NB4 (cell line): ENCODE data around the gene MED26.

Experiments
- DNase-seq: peaks from one replicate; pipeline ENCODE4 v3.0.0; 2010; ENCODE audit warnings: low read depth
- H3K4me3 ChIP-seq: one replicate; pipeline ENCODE4 v1.5.1; 2011; ENCODE audit warnings: mild to moderate bottlenecking, low read depth, low read length, moderate library complexity
- MYC ChIP-seq: IDR thresholded peaks from 2 replicates; pipeline ENCODE4 v1.6.1; 2011; ENCODE audit warnings: low read depth, low read length
- POLR2A ChIP-seq: IDR thresholded peaks from 2 replicates; pipeline ENCODE4 v1.6.1; 2011; ENCODE audit warnings: mild to moderate bottlenecking; ENCODE audit not compliant: insufficient read length; ENCODE audit errors: extremely low read depth
- TF ChIP-seq, protein P1 (sequence below): IDR thresholded peaks from one replicate; pipeline ENCODE4 v1.5.1; 2012; ENCODE audit warnings: low read depth, low read length
- TF ChIP-seq, protein P2 (sequence below): IDR thresholded peaks from 2 replicates; pipeline ENCODE4 v1.6.1; 2011; ENCODE audit warnings: low read depth, low read length

The MED26 gene

DNA sequence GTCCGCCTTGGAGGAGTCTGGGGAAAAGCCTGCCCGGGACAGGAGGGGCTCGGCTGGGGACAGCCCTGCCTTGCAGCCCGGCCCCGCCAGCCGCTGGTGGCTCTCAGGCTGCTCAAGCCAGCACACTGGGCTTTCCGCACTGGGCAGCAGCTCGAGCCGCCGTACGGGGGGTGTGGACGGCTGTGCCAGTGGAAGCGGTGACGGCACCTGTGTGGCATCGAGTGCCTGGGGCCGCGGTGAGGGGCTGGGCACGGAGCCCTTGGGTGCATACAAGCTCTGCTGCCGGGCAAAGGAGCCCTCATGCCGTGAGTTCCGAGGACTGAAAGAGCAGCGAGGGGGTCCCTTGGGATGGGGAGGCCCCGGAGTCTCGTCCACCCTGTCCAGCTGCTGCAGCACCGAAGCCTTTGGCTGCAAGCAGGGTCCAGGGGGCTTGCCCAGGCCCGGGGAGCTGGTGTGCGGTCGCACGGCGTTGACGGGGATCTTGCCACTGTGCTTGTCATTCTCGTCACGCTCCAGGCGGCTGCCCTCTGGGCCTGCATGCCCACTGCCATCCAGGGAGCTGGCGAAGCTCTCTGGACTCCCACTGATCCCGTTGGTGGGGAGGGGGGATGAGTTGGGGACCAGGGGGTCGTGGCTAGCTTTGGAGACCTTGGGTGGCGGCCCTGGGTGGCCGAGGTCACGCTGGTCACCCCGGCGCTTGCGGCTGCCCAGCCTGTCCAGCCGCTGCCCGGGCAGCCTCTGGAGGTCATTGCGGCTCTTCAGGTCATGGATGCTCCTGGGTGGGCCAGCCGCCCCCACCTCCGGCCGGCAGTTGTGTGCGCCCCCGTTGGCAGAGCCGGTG, 51.1 kb downstream of the MED26 start:
- TF ChIP-seq, protein P1, sequence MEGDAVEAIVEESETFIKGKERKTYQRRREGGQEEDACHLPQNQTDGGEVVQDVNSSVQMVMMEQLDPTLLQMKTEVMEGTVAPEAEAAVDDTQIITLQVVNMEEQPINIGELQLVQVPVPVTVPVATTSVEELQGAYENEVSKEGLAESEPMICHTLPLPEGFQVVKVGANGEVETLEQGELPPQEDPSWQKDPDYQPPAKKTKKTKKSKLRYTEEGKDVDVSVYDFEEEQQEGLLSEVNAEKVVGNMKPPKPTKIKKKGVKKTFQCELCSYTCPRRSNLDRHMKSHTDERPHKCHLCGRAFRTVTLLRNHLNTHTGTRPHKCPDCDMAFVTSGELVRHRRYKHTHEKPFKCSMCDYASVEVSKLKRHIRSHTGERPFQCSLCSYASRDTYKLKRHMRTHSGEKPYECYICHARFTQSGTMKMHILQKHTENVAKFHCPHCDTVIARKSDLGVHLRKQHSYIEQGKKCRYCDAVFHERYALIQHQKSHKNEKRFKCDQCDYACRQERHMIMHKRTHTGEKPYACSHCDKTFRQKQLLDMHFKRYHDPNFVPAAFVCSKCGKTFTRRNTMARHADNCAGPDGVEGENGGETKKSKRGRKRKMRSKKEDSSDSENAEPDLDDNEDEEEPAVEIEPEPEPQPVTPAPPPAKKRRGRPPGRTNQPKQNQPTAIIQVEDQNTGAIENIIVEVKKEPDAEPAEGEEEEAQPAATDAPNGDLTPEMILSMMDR: no peak
- TF ChIP-seq MYC: no peak
- no peak for TF ChIP-seq POLR2A
- TF ChIP-seq, protein P2, sequence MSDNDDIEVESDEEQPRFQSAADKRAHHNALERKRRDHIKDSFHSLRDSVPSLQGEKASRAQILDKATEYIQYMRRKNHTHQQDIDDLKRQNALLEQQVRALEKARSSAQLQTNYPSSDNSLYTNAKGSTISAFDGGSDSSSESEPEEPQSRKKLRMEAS: no peak
- DNase-seq: no peak
- H3K4me3 ChIP-seq: no peak overlapping the region

DNA sequence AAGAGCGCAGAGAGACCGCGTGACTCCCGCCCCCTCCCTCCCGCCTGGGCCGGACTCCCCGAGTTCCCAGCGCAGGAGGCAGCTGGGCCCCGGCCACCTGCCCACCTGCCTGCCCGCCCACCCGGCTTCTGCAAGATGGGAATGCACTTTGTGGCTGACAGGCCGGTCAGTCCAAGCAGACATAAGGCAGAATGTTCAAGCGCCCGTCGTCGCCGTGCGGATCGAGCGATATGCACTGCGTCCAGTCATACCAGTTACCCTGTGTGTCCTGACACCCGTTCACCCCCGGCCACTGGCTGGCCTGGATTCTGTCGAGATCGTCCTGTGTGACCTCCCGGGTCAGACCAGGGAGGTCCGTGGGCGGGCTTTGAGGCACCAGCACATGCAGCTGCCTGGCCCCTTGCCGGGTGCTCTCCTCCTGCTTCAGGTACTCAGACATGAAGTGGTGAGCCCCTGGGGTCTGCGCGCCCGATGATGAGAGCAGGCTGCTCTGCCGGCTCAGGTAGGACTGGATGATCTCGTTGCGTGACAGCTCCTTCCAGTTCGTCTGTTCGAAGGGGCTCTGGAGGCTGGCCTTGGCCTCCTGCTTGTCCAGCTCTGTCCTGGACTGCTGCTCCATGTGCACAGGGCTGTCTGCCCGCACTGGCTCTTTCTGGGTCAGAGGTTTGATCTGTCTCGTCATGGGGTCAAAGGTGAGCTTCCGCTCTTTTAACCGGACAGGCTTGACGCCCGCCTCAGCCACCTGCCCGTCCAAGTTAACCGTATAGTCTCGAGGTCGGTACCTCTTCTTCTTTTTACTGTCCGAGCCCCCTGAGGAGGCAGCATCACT, 51.9 kb downstream of the MED26 start:
- no peak overlapping the region for H3K4me3 ChIP-seq
- DNase-seq: no peak

DNA sequence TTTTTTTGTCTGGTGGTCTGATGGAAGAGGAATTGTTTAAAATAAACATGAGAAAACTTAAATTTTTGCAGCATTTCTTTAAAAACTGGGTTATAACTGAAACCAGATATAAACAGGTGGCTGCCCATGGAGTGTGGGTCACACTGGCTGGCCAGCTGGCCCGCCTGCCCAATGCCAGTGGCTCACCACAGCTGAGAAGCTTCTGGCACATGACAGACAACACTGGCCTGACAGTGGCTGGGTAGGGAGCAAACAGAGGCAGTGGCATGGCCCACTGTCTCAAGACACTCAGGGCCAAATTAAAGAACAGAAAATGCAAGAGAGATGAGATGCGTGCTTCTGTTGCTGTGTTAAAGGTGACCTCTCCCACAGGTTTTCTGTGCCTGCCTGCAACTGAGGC, 52.7 kb downstream of the MED26 start:
- no peak for DNase-seq

More for the DNA sequence above, 51.9 kb downstream of the MED26 start:
- TF ChIP-seq MYC: no peak
- no peak for TF ChIP-seq POLR2A
- TF ChIP-seq, protein P1: no peak
- TF ChIP-seq, protein P2: no peak

DNA sequence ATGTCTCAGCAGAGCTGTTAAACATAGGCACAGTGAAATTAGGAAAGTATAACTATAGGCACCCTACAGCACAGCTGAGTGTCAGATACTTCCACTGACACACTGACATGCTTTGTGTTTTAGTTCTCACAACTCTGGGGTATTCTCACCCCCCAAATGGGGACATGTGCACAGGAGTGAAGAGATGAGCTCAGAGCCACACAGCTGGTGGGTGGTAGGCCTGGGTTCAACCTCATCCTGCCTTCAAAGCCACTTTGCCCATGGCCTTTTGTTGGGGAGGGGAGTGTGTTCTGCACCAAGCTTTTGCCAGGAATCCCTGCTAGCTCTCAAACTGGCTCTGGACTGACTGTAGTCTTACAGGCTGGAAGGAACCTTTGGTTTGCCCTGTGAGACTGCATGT, 54.1 kb downstream of the MED26 start:
- TF ChIP-seq POLR2A: no peak
- TF ChIP-seq, protein P2: no peak
- no peak for TF ChIP-seq MYC
- TF ChIP-seq, protein P1: no peak
- H3K4me3 ChIP-seq: peak overlapping the region; percentile 82
- no peak for DNase-seq

More for the DNA sequence above, 52.7 kb downstream of the MED26 start:
- no peak overlapping the region for H3K4me3 ChIP-seq
- TF ChIP-seq, protein P2: no peak
- no peak for TF ChIP-seq POLR2A
- TF ChIP-seq, protein P1: no peak
- no peak for TF ChIP-seq MYC

DNA sequence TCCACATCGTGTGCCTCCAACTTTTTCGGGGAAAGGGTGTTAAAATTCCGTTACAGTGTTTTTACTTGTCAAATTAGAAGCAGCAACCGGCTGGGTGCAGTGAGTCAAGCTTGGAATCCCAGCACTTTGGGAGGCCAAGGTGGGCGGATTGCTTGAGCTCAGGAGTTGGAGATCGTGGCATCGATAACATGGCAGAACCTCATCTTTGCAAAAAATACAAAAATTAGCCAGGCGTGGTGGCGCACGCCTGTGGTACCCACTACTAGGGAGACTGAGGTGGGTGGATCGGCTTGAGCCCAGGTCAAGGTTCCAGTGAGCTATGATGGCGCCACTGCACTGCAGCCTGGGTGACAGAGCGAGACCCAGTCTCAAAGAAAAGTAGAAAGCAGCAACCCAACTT, 54.7 kb downstream of the MED26 start:
- TF ChIP-seq MYC: no peak
- peak overlapping the region; percentile 82 for H3K4me3 ChIP-seq
- DNase-seq: no peak
